HG02759 (cell line): Measurements from ENCODE around the gene MS4A13.
A peak's percentile ranks its signal among the peaks of the same experiment; 100 is the strongest.
"Not testable (repeated sequence)": the region's sequence is repeated elsewhere in the genome, so short reads cannot be mapped to it uniquely, and the experiment has no call there.

Experiments used
- ATAC-seq: cut with Tn5 transposase; IDR thresholded peaks from one replicate; pipeline ENCODE4 v1.9.1; 2021; ENCODE audit warnings: mild to moderate bottlenecking, moderate library complexity; ENCODE audit not compliant: unreplicated experiment

Gene MS4A13, protein sequence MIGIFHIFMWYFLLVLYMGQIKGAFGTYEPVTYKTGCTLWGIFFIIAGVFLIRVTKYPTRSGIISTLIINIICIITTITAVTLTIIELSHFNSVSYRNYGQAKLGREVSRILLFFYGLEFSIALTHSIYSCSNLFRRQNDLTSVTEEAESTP

DNA sequence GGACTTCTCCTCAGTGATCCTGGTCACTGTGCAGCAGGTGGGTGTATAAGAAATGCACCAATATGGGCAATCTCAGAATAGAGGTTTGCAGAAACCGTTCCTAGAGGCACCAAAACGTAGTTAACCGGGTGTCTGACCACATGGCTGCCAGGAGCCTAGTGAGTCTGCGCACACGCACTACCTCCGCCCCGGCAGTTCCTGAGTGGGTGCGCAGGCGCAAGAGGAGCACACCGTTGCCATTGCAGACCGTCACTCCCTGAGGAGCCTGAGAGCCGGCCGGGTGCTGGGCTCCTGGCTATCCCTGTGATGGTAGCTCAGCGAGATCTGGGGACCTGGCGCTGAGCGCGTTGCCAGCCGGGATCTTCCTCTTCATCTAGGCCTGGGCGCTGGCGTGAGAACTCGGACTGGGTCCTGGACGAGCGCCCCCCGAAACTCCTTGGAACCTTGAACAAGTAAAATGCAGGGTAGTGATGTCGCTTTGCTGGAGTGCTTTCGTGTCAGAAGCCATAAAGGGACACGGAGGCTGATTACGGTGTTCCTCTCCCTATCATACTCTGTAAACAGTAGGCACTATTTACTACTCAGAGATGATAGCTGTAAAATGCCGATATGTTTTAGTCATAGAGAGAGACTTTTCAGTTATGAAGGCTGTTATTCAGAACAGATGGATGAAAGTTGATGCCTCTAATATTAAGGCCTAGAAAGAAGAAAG is at the start of gene MS4A13:
Gene MS4A13 (plus strand): TSS at position 249 of the 712 bp plus-strand sequence. CDS start 2,692 bp downstream, outside the sequence.
- no peak for ATAC-seq

DNA sequence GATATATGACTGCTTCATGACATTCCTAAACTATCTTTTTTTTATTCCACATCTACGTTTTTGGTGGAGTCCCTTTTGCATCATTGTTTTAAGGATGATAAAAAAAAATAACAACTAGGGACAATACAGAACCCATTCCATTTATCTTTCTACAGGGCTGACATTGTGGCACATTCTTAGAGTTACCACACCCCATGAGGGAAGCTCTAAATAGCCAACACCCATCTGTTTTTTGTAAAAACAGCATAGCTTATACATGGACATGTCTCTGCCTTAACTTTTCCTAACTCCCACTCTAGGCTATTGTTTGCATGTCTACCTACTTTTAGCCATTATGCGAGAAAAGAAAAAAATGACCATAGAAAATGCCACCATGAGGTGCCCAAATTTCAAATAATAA is 46.4 kb upstream of the MS4A13 start:
- ATAC-seq, result no peak

DNA sequence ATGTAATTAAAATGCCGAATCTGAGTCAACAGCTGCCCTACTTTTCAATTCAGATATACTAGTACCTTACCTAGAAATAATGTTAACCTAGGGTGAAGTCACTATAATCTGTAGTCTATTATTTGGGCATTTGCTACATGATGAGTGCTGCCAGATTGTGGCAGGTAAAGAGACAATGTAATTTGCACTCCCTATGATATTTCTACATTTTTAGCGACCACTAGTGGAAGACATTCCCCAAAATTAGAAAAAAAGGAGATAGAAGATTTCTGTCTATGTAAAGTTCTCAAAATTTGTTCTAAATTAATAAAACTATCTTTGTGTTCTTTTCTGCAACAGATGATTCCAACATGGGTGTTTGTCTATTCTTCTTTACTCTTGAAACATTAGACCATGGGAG is 45.5 kb upstream of the MS4A13 start:
- no peak for ATAC-seq

GRCh38 chr11:60477035-60477445 is 38.2 kb upstream of the MS4A13 start:
- peak; percentile 56 for ATAC-seq

DNA sequence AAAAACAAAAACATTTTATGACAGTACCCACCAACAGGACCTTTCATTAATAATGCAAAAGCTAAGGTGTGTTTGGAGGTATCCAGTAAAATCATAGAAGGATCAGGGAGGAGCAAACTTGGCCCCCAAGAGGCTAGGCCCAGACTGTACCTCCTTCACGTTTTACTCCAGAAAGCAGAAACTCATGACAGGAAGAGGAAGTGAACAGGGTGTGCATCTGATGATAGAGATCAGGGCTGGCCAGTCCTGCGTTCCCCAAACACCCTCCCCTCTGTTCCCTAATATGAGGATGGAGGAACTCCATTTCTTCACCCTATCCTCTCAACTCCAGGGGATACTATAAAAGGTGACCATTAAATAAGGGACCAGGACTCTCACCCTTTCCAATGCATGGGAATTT is 32.8 kb upstream of the MS4A13 start:
- peak; percentile 42 for ATAC-seq

DNA sequence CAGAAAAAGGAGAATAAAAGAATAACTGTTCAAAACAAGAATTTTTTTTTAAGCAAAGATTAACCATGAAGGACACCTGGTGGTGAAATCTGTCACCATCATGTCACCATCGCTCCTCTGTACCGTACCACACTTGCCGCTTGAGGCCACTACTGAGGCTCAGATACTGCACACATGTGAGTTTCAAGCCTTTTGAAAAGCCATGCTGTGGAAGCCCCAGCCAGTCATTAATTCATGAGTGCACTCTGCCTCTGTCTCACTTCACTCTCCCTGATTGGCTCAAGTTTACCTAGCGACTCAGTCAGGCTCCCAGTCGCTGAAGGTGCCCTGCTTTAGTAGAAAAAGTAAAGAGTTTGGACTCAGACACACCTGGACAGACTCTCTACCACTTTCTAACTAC is 29.2 kb upstream of the MS4A13 start:
- ATAC-seq, result peak; percentile 96

DNA sequence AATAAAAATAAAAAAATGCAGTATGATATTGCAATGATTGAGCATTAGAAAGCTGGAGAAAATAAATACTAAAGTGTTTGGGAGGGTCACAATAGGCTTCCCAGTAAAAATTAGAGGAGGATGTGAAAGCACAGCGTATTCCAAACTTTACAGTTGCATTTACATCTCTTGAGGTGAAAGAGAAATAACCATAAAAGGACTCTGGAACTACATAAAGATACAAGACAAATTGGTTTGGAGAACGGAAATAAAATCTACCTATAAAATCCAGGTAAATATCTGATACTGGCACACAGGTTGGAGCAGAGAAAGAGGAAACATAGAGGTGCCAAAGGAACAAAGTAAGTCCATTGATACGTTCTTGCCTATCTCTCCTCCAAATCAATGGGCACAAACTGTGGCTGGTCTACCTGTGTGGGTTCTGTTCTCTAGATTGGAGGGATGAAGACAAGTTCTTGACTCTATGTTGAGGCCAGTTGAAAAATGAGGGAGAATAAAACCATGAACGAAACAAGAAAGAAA is 22.6 kb upstream of the MS4A13 start, which contains the start of gene MS4A12:
Gene MS4A12 (plus strand): TSS at position 291 of the 522 bp plus-strand sequence. CDS start 4,541 bp downstream, outside the sequence.
- ATAC-seq, result no peak

- ATAC-seq, result no peak
These were observed 21.7 kb upstream of the MS4A13 start for GRCh38 chr11:60493454-60493853.

- ATAC-seq, result no peak
These were observed 16.8 kb upstream of the MS4A13 start for GRCh38 chr11:60498399-60498798.

GRCh38 chr11:60498853-60499252 is 16.3 kb upstream of the MS4A13 start:
- ATAC-seq, result peak; percentile 76

DNA sequence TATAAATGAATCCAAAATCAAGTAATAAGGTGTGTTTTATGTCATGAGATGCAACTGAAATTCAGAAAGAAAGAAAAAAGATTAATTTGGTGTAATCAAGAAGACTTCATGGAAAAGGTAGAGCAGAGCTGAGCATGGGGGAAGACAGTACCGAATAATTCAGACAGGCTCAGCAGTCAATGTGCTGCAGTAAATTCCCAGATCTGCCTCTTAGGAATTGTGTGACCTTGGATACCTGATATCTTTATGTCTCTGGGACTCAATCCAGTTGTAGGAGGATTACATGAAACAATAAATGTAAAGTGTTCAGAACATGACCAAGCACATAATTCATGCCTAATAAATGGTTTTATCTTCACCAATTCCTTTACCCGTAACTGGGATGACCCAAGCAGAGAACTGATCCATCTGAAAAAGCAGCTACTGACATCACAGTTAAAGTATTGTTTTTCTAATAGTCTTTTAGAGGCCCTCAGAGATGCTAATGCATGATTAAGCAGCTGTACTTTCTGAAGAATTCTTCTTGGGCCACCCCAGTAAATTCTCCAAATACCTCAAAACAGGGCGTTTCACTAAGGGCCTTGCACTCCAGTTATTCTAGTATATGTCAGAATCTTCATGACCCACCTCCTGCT is 14.8 kb upstream of the MS4A13 start:
- no peak for ATAC-seq

- ATAC-seq, result no peak
These were observed 12.9 kb upstream of the MS4A13 start for GRCh38 chr11:60502221-60502775.

DNA sequence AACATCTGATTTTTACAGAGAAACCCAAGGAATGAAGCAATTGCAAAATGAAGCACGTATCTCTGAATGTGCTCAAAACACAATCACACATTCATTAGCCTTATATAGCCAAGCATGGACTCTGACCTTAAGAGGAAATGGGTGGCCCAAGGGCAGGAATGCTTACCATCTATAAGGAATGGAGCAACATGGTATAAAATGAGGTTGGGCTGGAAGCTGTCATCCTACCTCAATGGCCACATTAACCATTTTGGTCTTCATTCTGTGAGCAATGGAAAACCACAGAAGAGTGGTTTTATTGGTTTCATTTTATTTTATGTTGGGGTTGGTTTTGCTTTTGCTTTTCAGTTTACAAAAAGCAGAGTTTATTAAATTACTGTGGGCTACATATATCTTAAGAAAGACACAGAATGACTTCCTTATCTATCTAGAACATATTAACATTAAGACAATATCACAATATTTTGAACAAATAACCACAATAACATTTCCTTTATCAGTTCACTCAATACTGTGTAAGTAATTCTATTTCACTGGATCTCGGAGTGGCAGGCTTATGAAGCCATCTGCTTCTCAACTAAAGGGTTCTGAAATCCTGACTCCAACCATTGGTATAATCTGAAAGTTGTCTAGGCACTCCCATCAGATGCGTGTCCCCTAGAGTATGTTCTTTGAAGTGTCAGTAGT is 10.8 kb upstream of the MS4A13 start:
- no peak for ATAC-seq

DNA sequence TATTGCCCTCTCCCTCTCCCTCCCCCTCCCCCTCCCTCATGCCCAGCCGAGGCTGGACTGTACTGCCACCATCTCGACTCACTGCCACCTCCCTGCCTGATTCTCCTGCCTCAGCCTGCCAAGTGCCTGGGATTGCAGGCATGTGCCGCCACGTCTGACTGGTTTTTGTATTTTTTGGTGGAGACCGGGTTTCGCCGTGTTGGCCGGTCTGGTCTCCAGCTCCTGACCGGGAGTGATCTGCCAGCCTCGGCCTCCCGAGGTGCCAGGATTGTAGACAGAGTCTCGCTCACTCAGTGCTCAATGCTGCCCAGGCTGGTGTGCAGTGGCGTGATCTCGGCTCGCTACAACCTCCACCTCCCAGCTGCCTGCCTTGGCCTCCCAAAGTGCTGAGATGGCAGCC is 5.6 kb upstream of the MS4A13 start:
- ATAC-seq, result not testable (repeated sequence)

DNA sequence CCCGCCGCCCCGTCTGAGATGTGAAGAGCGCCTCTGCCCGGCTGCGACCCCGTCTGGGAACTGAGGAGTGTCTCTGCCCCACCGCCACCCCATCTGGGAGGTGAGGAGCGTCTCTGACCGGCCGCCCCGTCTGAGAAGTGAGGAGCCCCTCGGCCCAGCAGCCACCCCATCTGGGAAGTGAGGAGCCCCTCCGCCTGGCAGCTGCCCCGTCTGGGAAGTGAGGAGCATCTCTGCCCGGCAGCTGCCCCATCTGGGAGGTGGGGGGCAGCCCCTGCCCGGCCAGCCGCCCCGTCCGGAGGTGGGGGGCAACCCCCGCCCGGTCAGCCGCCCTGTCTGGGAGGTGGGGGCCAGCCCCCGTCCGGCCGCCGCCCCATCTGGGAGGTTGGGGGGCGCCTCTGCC is 5.0 kb upstream of the MS4A13 start:
- not testable (repeated sequence) for ATAC-seq

DNA sequence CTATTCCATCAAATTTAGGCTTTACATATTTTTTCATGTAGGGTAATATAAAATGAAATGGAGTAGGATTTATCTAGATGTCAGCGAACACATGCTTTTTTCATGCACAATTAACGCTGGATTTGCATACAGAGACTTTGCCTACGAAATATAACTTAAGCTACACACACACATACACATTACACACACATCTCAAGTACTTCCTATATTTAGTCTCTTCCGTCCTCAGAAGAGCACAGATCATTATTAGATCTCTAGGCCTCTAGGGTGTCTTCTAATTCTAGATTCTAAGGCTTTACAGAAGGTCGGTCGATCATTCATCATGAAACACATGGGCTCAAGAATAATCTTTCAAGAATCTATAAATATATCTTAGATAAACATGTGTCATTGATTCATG is 3.8 kb upstream of the MS4A13 start:
- no peak for ATAC-seq

GRCh38 chr11:60512651-60513225 is 2.5 kb upstream of the MS4A13 start:
- ATAC-seq, result no peak

DNA sequence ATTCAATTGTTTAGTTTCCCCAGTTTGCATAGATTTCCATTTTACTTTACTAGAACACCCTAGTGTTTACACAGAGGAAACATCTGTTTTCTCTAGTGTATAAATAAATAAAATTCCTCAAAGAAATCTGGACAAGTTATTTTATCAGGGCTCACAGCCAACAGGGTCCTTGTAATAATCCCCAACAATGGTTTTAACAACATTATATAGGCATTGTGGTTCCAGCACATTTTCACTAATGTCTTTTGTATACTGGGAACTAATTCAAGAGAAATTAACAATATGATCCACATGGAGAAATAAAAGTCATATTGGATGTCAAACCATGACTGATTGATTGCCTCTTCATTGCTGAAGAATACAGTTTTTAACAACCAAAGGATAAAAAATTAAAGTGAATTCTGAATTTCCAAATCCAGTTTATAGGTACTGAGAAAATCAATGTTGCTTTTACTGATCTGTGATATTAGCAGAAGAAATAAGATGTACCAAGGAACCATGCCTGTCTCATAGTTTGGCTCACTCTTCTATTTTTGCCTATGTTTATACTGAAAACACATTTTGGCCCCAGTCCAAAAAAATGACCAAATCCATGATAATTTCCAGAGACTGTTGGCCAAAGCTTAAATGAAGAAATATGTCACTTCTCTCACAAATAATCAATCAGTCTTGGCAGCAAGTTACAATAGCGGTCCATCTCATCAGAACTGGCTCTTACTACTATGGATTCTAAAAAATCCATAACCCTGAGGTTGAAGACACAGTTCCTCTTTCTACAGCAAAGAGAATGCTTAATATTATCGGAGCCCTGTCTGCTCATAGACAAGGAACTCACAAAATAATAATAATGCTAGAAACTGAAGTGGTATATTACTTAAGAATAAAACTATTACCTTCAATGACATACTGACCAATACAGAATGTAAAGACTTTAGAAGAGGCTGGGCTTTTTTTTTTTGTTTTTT is 1.4 kb upstream of the MS4A13 start:
- no peak for ATAC-seq

- no peak for ATAC-seq
These were observed 13.3 kb downstream of the MS4A13 start for GRCh38 chr11:60528465-60528864.
